ENCODE data around the gene CENPU. TPM values are rescaled to one million over a fixed set of nuclear protein-coding genes. Genes with fewer than 3 reads are reported as not detected.

CENPU gene
- total and polyA plus RNA-seq, 10 of the 15 experiments (the other 5 are each of a cell fraction or from before 2014, with no cell fraction given): 26.6 to 90.8 (median 53.8) TPM

DNA sequence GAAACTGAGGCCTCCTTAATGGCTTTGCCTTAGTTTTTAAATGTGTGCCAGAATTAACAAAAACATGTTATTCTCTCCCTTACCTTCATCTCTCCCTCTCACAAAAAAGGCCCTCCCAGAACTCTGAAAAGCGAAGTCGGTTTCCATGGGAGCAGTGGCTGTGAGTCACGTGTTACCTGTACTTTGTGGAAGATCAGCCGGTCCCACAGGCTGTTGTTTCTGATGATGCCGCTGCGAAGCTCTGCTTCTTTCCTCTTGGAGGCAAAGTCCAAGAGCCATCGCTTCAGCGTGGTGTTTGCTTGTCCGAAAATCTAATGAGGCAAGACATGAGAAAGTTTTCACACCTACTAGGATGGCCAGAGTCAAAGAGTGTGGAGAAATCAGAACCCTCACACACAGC, 32.5 kb upstream of the CENPU start:
- WGBS (ENCODE audit: insufficient coverage, insufficient replicate concordance, low lambda C conversion rate, missing lambda C conversion rate): 97% methylated on average over 9 of the region's 9 CpGs
- no peak for ATAC-seq
- Histone ChIP-seq H2AFZ (ENCODE audit: control insufficient read depth, low read depth, low read length) (no peak overlapping the region), H3K4me1 (ENCODE audit: control insufficient read depth, insufficient read depth, low read length) (peaks cover 5% of the 10 kb centered on the region), H3K4me3 (no peak overlapping the region), H3K27me3 (replicated peaks in 1 of 2; ENCODE audit: control insufficient read depth in 2 of 2, insufficient read depth in 2 of 2, low read length in 1 of 2) (no peaks in the 10 kb centered on the region), H4K20me1 (ENCODE audit: control insufficient read depth, insufficient read depth) (no peaks in the 10 kb centered on the region), H3K9ac (ENCODE audit: control insufficient read depth, insufficient read depth, low read length) (no peak overlapping the region), H3K9me3 (replicated peaks; ENCODE audit: control insufficient read depth, insufficient read depth, low read length) (no peaks in the 10 kb centered on the region), H3K27ac (ENCODE audit: control insufficient read depth, insufficient read depth) (no peak overlapping the region), H3K4me2 (ENCODE audit: control insufficient read depth, insufficient read depth) (no peak overlapping the region), H3K79me2 (ENCODE audit: control insufficient read depth, insufficient read depth, low read length) (no peaks in the 10 kb centered on the region), H3K36me3 (ENCODE audit: control insufficient read depth in 2 of 2, insufficient read depth in 2 of 2, low read length in 1 of 2) (peaks cover 28 to 33% of the 10 kb centered on the region in 2 experiments)
- in situ Hi-C loops (cut with MboI): no loop called here
- DNase-seq (ENCODE audit: low read depth, low spot score): no peak
- no TSS peak for BruUV-seq (replicated peaks)
- ChIA-PET RAD21 (ENCODE audit: unreplicated experiment) (no interaction called here), CTCF (no interaction called here), SMC1A (ENCODE audit: uncharacterized antibody, unreplicated experiment) (interaction anchor here (2.4 kb wide), 1 partner anchor 9 kb away, joined by 5 read pairs; no protein-coding TSS in a partner anchor), POLR2A (no interaction called here)
- intact Hi-C loops (cut with micrococcal nuclease; ENCODE audit: unreplicated experiment): no loop called here
- no peak for TF ChIP-seq GABPA (IDR thresholded peaks at IDR 0.05; ENCODE audit: low read depth)
- TF ChIP-seq ZBED1 (IDR thresholded peaks at IDR 0.05; ENCODE audit: borderline replicate concordance): no peak
- no peak for TF ChIP-seq EED (IDR thresholded peaks at IDR 0.05; ENCODE audit: low read depth)
- no peak for TF ChIP-seq SIN3A (IDR thresholded peaks at IDR 0.05; ENCODE audit: low read depth, low read length)
- no peak for TF ChIP-seq CHD4 (IDR thresholded peaks at IDR 0.05)
- TF ChIP-seq, protein P1, sequence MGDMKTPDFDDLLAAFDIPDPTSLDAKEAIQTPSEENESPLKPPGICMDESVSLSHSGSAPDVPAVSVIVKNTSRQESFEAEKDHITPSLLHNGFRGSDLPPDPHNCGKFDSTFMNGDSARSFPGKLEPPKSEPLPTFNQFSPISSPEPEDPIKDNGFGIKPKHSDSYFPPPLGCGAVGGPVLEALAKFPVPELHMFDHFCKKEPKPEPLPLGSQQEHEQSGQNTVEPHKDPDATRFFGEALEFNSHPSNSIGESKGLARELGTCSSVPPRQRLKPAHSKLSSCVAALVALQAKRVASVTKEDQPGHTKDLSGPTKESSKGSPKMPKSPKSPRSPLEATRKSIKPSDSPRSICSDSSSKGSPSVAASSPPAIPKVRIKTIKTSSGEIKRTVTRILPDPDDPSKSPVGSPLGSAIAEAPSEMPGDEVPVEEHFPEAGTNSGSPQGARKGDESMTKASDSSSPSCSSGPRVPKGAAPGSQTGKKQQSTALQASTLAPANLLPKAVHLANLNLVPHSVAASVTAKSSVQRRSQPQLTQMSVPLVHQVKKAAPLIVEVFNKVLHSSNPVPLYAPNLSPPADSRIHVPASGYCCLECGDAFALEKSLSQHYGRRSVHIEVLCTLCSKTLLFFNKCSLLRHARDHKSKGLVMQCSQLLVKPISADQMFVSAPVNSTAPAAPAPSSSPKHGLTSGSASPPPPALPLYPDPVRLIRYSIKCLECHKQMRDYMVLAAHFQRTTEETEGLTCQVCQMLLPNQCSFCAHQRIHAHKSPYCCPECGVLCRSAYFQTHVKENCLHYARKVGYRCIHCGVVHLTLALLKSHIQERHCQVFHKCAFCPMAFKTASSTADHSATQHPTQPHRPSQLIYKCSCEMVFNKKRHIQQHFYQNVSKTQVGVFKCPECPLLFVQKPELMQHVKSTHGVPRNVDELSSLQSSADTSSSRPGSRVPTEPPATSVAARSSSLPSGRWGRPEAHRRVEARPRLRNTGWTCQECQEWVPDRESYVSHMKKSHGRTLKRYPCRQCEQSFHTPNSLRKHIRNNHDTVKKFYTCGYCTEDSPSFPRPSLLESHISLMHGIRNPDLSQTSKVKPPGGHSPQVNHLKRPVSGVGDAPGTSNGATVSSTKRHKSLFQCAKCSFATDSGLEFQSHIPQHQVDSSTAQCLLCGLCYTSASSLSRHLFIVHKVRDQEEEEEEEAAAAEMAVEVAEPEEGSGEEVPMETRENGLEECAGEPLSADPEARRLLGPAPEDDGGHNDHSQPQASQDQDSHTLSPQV (IDR thresholded peaks at IDR 0.05): no peak
- TF ChIP-seq NFYB (IDR thresholded peaks at IDR 0.05; ENCODE audit: insufficient read depth, low read depth, low read length): no peak
- TF ChIP-seq TCF7 (IDR thresholded peaks at IDR 0.05; ENCODE audit: borderline replicate concordance): no peak
- TF ChIP-seq KAT2A (conservative IDR thresholded peaks at IDR 0.05; ENCODE audit: control insufficient read depth, low read depth, low read length): no peak
- no peak for TF ChIP-seq BCL11A (IDR thresholded peaks at IDR 0.05; ENCODE audit: low read depth, low read length)
- no peak for TF ChIP-seq MEF2A (IDR thresholded peaks at IDR 0.05; ENCODE audit: insufficient read depth, low read depth, low read length)
- TF ChIP-seq, protein P2, sequence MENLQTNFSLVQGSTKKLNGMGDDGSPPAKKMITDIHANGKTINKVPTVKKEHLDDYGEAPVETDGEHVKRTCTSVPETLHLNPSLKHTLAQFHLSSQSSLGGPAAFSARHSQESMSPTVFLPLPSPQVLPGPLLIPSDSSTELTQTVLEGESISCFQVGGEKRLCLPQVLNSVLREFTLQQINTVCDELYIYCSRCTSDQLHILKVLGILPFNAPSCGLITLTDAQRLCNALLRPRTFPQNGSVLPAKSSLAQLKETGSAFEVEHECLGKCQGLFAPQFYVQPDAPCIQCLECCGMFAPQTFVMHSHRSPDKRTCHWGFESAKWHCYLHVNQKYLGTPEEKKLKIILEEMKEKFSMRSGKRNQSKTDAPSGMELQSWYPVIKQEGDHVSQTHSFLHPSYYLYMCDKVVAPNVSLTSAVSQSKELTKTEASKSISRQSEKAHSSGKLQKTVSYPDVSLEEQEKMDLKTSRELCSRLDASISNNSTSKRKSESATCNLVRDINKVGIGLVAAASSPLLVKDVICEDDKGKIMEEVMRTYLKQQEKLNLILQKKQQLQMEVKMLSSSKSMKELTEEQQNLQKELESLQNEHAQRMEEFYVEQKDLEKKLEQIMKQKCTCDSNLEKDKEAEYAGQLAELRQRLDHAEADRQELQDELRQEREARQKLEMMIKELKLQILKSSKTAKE (IDR thresholded peaks at IDR 0.05; ENCODE audit: low read depth, poor library complexity, severe bottlenecking): no peak
- no peak for TF ChIP-seq IRF4 (IDR thresholded peaks at IDR 0.05; ENCODE audit: low read depth, low read length)
- TF ChIP-seq NRF1 (conservative IDR thresholded peaks at IDR 0.05; ENCODE audit: low read depth, low read length): no peak
- TF ChIP-seq ESRRA (IDR thresholded peaks at IDR 0.05; ENCODE audit: low read length): no peak
- TF ChIP-seq LARP7 (IDR thresholded peaks at IDR 0.05): no peak
- no peak for TF ChIP-seq SRF (IDR thresholded peaks at IDR 0.05; ENCODE audit: low read depth in 2 of 2, low read length in 2 of 2)
- TF ChIP-seq, protein P3, sequence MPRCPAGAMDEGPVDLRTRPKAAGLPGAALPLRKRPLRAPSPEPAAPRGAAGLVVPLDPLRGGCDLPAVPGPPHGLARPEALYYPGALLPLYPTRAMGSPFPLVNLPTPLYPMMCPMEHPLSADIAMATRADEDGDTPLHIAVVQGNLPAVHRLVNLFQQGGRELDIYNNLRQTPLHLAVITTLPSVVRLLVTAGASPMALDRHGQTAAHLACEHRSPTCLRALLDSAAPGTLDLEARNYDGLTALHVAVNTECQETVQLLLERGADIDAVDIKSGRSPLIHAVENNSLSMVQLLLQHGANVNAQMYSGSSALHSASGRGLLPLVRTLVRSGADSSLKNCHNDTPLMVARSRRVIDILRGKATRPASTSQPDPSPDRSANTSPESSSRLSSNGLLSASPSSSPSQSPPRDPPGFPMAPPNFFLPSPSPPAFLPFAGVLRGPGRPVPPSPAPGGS (IDR thresholded peaks at IDR 0.05; ENCODE audit: borderline replicate concordance, insufficient read depth, low read depth, low read length, poor library complexity, severe bottlenecking): no peak
- TF ChIP-seq HCFC1 (IDR thresholded peaks at IDR 0.05; ENCODE audit: low read length): no peak
- no peak for FAIRE-seq
